HL-60 (cell line): ENCODE results near the gene REEP1.

Experiments used
- CTCF ChIP-seq: IDR thresholded peaks from one replicate; pipeline ENCODE4 v1.5.1; 2011; ENCODE audit warnings: low read length, control low read depth, inconsistent platforms; ENCODE audit not compliant: insufficient read depth
- POLR2AphosphoS5 ChIP-seq: IDR thresholded peaks from 2 replicates; pipeline ENCODE4 v1.6.1; 2012; ENCODE audit warnings: low read depth

GRCh38 chr2:86291328-86291662, 46.1 kb downstream of the REEP1 start:
- TF ChIP-seq CTCF, result no peak
- no peak for TF ChIP-seq POLR2AphosphoS5
